Nephron (organoid): ENCODE measurements around the gene CHD9.

ENCODE experiments used
- H3K27ac Mint-ChIP-seq, 3 experiments: 2 replicates each; pipeline ENCODE4 v1.8.0; 2020; ENCODE audit warnings: mixed read lengths in 3 of 3, mild to moderate bottlenecking in 2 of 3, moderate library complexity in 1 of 3
- H3K27me3 Mint-ChIP-seq: 2 replicates; pipeline ENCODE4 v1.8.0; 2021; ENCODE audit warnings: low read depth, mild to moderate bottlenecking, moderate library complexity, mixed read lengths
- H3K36me3 Mint-ChIP-seq: 2 replicates; pipeline ENCODE4 v1.8.0; 2020; ENCODE audit warnings: low read depth, mixed read lengths
- H3K4me1 Mint-ChIP-seq: 2 replicates; pipeline ENCODE4 v1.8.0; 2020; ENCODE audit warnings: mixed read lengths
- H3K4me3 Mint-ChIP-seq, 3 experiments: 2 replicates each; pipeline ENCODE4 v1.8.0; 2020; ENCODE audit warnings: mild to moderate bottlenecking in 3 of 3, mixed read lengths in 3 of 3, moderate library complexity in 2 of 3
- H3K9me3 Mint-ChIP-seq: 2 replicates; pipeline ENCODE4 v1.8.0; 2020; ENCODE audit warnings: mixed read lengths
- TF ChIP-seq, protein P1 (sequence below), 3 experiments: fragments of 200-600 bp; sonication (generic); IDR thresholded peaks; one replicate each; pipeline ENCODE4 v1.5.0; 2021; ENCODE audit warnings: antibody characterized with exemption in 3 of 3; ENCODE audit not compliant: unreplicated experiment in 3 of 3

Gene CHD9

DNA sequence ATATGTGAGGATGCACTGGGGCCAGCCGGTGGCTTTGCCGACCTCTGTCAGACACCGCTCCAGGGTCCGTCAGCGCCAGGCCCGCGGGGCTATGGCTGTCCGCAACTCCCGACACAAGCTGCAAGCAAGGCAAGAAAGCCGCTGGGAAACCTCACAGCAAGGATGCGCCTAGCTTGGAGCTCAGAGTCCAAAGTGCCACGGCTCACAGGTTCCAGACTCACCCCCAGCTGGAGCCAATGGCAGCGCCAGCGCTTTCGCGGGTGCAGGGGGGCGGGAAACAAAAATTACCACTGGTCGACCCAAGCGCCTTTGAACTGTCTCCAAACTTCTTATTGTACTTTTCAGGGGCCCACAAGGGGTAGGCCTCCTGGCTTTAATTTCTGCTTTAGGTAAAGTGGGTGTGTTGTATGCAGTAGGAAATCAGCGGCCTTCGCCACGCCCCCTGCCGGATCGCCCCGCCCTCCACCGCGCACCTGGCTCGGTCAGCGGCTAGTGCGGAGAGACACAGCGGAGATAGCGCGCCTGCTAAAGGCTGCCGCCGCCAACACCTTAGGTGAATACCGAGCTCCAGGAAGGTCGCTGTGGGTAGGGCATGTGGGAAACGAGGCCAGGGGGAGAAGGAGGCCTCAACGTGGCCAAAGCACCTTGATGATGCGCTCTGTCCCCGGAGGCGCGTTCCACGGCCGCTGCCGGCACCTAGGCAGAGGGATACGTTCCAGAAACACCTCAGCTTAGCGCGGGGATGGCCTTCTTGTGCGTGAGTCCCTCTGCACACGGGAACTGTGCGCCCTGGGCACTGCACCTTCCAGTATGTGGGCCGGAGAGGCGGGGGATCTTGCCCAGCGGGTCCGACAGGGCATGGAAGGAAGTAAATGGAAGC, 318.4 kb downstream of the CHD9 start:
- Mint-ChIP-seq H3K36me3 (no peaks in the 10 kb centered on the region), H3K27me3 (no peaks in the 10 kb centered on the region), H3K4me1 (no peaks in the 10 kb centered on the region), H3K9me3 (no peaks in the 10 kb centered on the region), H3K27ac (no peak overlapping the region), H3K4me3 (no peak overlapping the region)
- TF ChIP-seq, protein P1, sequence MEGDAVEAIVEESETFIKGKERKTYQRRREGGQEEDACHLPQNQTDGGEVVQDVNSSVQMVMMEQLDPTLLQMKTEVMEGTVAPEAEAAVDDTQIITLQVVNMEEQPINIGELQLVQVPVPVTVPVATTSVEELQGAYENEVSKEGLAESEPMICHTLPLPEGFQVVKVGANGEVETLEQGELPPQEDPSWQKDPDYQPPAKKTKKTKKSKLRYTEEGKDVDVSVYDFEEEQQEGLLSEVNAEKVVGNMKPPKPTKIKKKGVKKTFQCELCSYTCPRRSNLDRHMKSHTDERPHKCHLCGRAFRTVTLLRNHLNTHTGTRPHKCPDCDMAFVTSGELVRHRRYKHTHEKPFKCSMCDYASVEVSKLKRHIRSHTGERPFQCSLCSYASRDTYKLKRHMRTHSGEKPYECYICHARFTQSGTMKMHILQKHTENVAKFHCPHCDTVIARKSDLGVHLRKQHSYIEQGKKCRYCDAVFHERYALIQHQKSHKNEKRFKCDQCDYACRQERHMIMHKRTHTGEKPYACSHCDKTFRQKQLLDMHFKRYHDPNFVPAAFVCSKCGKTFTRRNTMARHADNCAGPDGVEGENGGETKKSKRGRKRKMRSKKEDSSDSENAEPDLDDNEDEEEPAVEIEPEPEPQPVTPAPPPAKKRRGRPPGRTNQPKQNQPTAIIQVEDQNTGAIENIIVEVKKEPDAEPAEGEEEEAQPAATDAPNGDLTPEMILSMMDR (IDR thresholded peaks at IDR 0.05; ENCODE audit: unreplicated experiment in 3 of 3) = no peak

DNA sequence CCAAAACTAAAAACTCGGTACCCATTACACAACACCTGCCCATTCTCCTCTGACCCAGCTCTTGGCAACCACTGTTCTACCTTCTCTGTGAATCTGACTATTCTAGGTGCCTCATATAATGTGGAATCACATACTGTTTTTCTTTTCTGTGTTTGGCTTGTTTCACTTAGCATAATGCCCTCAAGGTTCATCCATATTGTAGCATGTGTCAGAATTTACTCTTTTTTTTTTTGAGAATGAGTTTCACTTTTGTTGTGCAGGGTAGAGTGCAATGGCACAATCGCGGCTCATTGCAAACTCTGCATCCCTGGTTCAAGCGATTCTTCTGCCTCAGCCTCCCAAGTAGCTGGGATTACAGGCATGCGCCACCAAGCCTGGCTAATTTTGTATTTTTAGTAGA, 320.0 kb downstream of the CHD9 start:
- TF ChIP-seq, protein P1 (IDR thresholded peaks at IDR 0.05; ENCODE audit: unreplicated experiment in 3 of 3) = no peak

DNA sequence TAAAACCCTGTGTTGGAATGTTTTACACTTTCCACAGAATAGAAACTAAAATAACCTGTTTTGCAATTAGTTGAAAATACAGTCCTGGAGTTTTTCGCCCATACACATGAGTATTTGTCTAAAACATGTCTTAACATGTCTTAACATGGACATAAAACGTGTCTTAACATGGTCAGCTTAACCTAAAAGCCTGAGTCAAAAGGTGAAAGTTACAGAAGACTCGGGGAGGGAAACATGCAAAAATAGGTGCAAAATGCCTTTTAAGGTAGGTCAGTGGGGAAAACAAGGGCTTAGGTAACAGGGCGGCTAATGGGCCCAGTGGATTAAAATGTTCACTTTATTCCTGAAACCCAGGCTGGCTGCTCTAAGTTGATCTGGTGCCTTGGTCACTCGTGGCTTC, 323.3 kb downstream of the CHD9 start:
- peaks cover 5% of the 10 kb centered on the region for H3K9me3 Mint-ChIP-seq
- no peaks in the 10 kb centered on the region for H3K36me3 Mint-ChIP-seq
- no peak overlapping the region for H3K27ac Mint-ChIP-seq
- no peaks in the 10 kb centered on the region for H3K4me1 Mint-ChIP-seq
- no peaks in the 10 kb centered on the region for H3K27me3 Mint-ChIP-seq
- no peak overlapping the region for H3K4me3 Mint-ChIP-seq
- TF ChIP-seq, protein P1 (IDR thresholded peaks at IDR 0.05; ENCODE audit: unreplicated experiment in 3 of 3) = no peak

More for the DNA sequence above, 320.0 kb downstream of the CHD9 start:
- Mint-ChIP-seq H3K27ac (no peak overlapping the region), H3K27me3 (no peaks in the 10 kb centered on the region), H3K4me1 (no peaks in the 10 kb centered on the region), H3K9me3 (no peaks in the 10 kb centered on the region), H3K36me3 (no peaks in the 10 kb centered on the region), H3K4me3 (no peak overlapping the region)
